Measurements from ENCODE around the gene EFHC1. TPM values are rescaled to one million over a fixed set of nuclear protein-coding genes. Genes with fewer than 3 reads are reported as not detected.

The EFHC1 gene
- total RNA-seq, 1 donor from 2014 or later: 33.8 TPM

DNA sequence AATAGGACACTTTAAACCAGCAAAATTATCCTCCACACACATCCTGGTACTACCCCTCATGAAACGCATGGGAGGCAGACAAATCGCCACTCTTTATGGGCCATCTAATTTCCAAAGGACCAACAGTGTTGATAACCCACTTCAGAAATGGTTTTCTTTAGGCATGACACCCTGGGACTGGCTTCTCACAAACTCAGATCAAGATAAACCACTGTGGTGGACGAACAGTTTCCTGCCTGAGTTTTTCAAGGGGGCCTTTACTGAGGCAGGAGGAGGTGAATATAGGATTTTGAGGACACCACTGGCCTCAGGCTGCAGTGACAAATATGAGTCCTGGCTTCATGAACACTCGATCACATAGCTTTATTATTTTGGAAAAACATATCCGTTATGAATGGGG, 130.7 kb downstream of the EFHC1 start:
- peak overlapping the region; percentile 46 for H3K4me3 Mint-ChIP-seq (ENCODE audit: unreplicated experiment)
- peaks cover 98% of the 10 kb centered on the region for H3K4me1 Mint-ChIP-seq (ENCODE audit: unreplicated experiment)
- peak overlapping the region; percentile 97 for H3K27ac Mint-ChIP-seq (ENCODE audit: unreplicated experiment)
- peaks cover 43% of the 10 kb centered on the region for H3K36me3 Mint-ChIP-seq (ENCODE audit: unreplicated experiment)
- no peaks in the 10 kb centered on the region for H3K27me3 Mint-ChIP-seq (ENCODE audit: unreplicated experiment)
- no peak for TF ChIP-seq CTCF (IDR thresholded peaks at IDR 0.05)
- no peaks in the 10 kb centered on the region for H3K9me3 Mint-ChIP-seq (ENCODE audit: unreplicated experiment)
- DNase-seq (ENCODE audit: extremely low spot score, unreplicated experiment): no peak

DNA sequence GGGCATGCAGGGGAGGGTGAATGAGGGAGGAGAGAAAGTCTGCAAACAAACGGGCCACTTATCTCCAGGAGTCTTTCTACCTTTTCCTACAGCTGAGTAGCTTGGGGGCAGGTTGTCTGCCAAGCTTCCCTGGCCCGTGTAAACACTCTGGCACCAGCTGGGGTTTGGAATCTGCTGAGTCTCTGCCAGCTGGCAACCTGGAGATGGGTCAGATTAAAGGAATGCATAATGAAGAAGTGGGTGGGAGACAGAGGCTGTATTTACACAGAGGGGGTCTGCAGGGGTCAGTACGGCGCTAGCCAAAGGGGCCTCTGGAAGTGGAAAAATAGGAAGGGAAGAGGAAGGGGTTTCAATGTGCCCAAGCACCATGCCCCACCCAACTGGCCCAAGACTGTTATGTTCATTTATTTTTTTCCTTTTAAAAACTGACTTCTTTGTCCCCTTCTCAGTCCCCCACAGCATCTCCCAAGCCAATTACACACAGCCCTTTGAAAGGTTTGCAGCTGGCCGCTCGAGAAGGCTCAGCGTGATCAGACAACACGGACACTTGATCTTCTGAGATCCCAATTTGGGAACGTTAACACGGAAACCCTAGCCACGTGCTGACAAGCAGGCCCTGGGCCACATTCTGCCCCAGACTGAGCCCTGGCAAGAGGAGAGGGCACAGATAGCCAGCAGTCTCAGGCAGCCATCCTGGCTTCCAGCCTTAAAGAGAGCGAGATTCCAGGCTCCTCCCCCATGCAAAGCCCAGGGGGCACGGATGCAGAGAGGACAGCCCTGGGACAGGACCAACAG, 131.5 kb downstream of the EFHC1 start:
- Mint-ChIP-seq H3K9me3 (ENCODE audit: unreplicated experiment) (no peaks in the 10 kb centered on the region), H3K27me3 (ENCODE audit: unreplicated experiment) (no peaks in the 10 kb centered on the region), H3K27ac (ENCODE audit: unreplicated experiment) (peak overlapping the region; percentile 97), H3K36me3 (ENCODE audit: unreplicated experiment) (peaks cover 37% of the 10 kb centered on the region), H3K4me3 (ENCODE audit: unreplicated experiment) (peak overlapping the region; percentile 50), H3K4me1 (ENCODE audit: unreplicated experiment) (peaks cover 98% of the 10 kb centered on the region)
- DNase-seq (ENCODE audit: extremely low spot score, unreplicated experiment): peak; percentile 90
- peak; percentile 7 for TF ChIP-seq CTCF (IDR thresholded peaks at IDR 0.05)

GRCh38 chr6:52552278-52552643, 132.1 kb downstream of the EFHC1 start:
- H3K4me1 Mint-ChIP-seq (ENCODE audit: unreplicated experiment): peaks cover 98% of the 10 kb centered on the region
- peak overlapping the region; percentile 50 for H3K4me3 Mint-ChIP-seq (ENCODE audit: unreplicated experiment)
- DNase-seq (ENCODE audit: extremely low spot score, unreplicated experiment): no peak
- no peak for TF ChIP-seq CTCF (IDR thresholded peaks at IDR 0.05)
- H3K27me3 Mint-ChIP-seq (ENCODE audit: unreplicated experiment): no peaks in the 10 kb centered on the region
- no peaks in the 10 kb centered on the region for H3K9me3 Mint-ChIP-seq (ENCODE audit: unreplicated experiment)
- H3K27ac Mint-ChIP-seq (ENCODE audit: unreplicated experiment): peak overlapping the region; percentile 97
- H3K36me3 Mint-ChIP-seq (ENCODE audit: unreplicated experiment): peaks cover 31% of the 10 kb centered on the region

- H3K9me3 Mint-ChIP-seq (ENCODE audit: unreplicated experiment): no peaks in the 10 kb centered on the region
- peaks cover 98% of the 10 kb centered on the region for H3K4me1 Mint-ChIP-seq (ENCODE audit: unreplicated experiment)
- peaks cover 27% of the 10 kb centered on the region for H3K36me3 Mint-ChIP-seq (ENCODE audit: unreplicated experiment)
- no peaks in the 10 kb centered on the region for H3K27me3 Mint-ChIP-seq (ENCODE audit: unreplicated experiment)
- no peak for DNase-seq (ENCODE audit: extremely low spot score, unreplicated experiment)
- H3K27ac Mint-ChIP-seq (ENCODE audit: unreplicated experiment): peak overlapping the region; percentile 97
- peak overlapping the region; percentile 50 for H3K4me3 Mint-ChIP-seq (ENCODE audit: unreplicated experiment)
- TF ChIP-seq CTCF (IDR thresholded peaks at IDR 0.05): no peak
These were observed 133.0 kb downstream of the EFHC1 start for GRCh38 chr6:52553158-52553557.

DNA sequence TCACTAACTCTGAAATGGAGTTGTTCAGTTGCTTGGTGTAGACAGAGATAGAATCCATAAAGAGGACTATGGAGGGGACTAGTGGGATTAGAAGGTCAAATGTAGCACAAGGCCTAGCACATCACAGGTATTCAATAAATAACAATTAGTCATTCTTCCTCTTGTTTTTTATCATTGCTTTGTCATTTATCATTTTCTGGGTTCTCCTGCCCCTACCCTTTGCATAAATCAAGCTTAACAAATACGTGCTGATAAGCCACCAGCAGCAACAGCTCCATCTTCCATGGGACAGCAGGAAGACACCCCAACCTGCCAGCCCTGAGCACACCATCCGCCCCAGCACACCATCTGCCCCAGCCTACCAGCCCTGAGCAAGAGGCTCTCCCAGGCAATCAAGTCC, 133.6 kb downstream of the EFHC1 start:
- Mint-ChIP-seq H3K4me3 (ENCODE audit: unreplicated experiment) (peak overlapping the region; percentile 20), H3K9me3 (ENCODE audit: unreplicated experiment) (no peaks in the 10 kb centered on the region), H3K36me3 (ENCODE audit: unreplicated experiment) (peaks cover 25% of the 10 kb centered on the region), H3K4me1 (ENCODE audit: unreplicated experiment) (peaks cover 98% of the 10 kb centered on the region), H3K27me3 (ENCODE audit: unreplicated experiment) (no peaks in the 10 kb centered on the region), H3K27ac (ENCODE audit: unreplicated experiment) (peak overlapping the region; percentile 97)
- DNase-seq (ENCODE audit: extremely low spot score, unreplicated experiment): no peak
- no peak for TF ChIP-seq CTCF (IDR thresholded peaks at IDR 0.05)

Measured in osteocyte (in vitro differentiated cells).